ENCODE results near the gene FASTK. TPM values are rescaled to one million over a fixed set of nuclear protein-coding genes. Genes with fewer than 3 reads are reported as not detected.
A peak's percentile ranks its signal among the peaks of the same experiment; 100 is the strongest.

Gene FASTK
- polyA plus RNA-seq, 1 donor (not counting 4 experiments of a cell fraction or from before 2014, with no cell fraction given), result 27.2 TPM

GRCh38 chr7:151063212-151063561 is 17.4 kb downstream of the FASTK start:
- no peak overlapping the region for H3K9ac ChIP-seq (ENCODE audit: control insufficient read depth, extremely low read depth, insufficient read depth, low read length)
- H3K27me3 ChIP-seq (ENCODE audit: control insufficient read depth, extremely low read depth, insufficient read depth, low read length), result no peaks in the 10 kb centered on the region
- no peaks in the 10 kb centered on the region for H3K9me3 ChIP-seq (ENCODE audit: control insufficient read depth, low read depth, low read length)
- H3K4me1 ChIP-seq (ENCODE audit: control insufficient read depth, extremely low read depth, insufficient read depth, low read length), result peaks cover 32% of the 10 kb centered on the region
- peaks cover 22 to 23% of the 10 kb centered on the region in 2 experiments for H3K36me3 ChIP-seq (ENCODE audit: control insufficient read depth in 2 of 2, extremely low read depth in 1 of 2, insufficient read depth in 2 of 2, low read length in 2 of 2)
- peak overlapping the region; percentile 14 for H3K27ac ChIP-seq (ENCODE audit: control insufficient read depth, insufficient read depth, low read length)
- no peak overlapping the region for H3K4me2 ChIP-seq (ENCODE audit: control insufficient read depth, extremely low read depth, insufficient read depth, low read depth, low read length)
- H4K20me1 ChIP-seq (ENCODE audit: control insufficient read depth, extremely low read depth, insufficient read depth, low read length), result peaks cover under 1% of the 10 kb centered on the region
- no peak for FAIRE-seq
- peaks cover 4% of the 10 kb centered on the region for H3K9me1 ChIP-seq (ENCODE audit: control insufficient read depth, extremely low read depth, insufficient read depth, low read length)
- H3K4me3 ChIP-seq (ENCODE audit: control insufficient read depth in 2 of 3, extremely low read depth in 1 of 3, insufficient read depth in 2 of 3, low read depth in 1 of 3, low read length in 3 of 3), result no peak overlapping the region
- no peak overlapping the region for H2AFZ ChIP-seq (ENCODE audit: control insufficient read depth, low read length)
- TF ChIP-seq CTCF (optimal IDR thresholded peaks at IDR 0.05 in 1 of 3, IDR thresholded peaks at IDR 0.05 in 1 of 3, conservative IDR thresholded peaks at IDR 0.05 in 1 of 3; ENCODE audit: extremely low read depth in 1 of 3, insufficient read depth in 2 of 3, low read length in 3 of 3), result no peak
- TF ChIP-seq EZH2 (IDR thresholded peaks at IDR 0.05; ENCODE audit: low read length), result no peak
- H3K79me2 ChIP-seq (ENCODE audit: control insufficient read depth, insufficient read depth, low read length), result peaks cover 35% of the 10 kb centered on the region
- dilution Hi-C loops (cut with MboI; ENCODE audit: extremely low pct_ligation_motif_present, low sequenced_read_pairs), result no loop called here
- DNase-seq (ENCODE audit: low read depth, low spot score), result no peak

- Histone ChIP-seq H3K9ac (ENCODE audit: control insufficient read depth, extremely low read depth, insufficient read depth, low read length) (peak overlapping the region; percentile 28), H3K4me1 (ENCODE audit: control insufficient read depth, extremely low read depth, insufficient read depth, low read length) (peaks cover 32% of the 10 kb centered on the region)
- dilution Hi-C loops (cut with MboI; ENCODE audit: extremely low pct_ligation_motif_present, low sequenced_read_pairs), result no loop called here
Observed at GRCh38 chr7:151062399-151063211, 18.0 kb downstream of the FASTK start.

More at GRCh38 chr7:151062399-151063211, 18.0 kb downstream of the FASTK start:
- Histone ChIP-seq H3K4me2 (ENCODE audit: control insufficient read depth, extremely low read depth, insufficient read depth, low read depth, low read length) (peak overlapping the region; percentile 69), H3K9me1 (ENCODE audit: control insufficient read depth, extremely low read depth, insufficient read depth, low read length) (peaks cover 4% of the 10 kb centered on the region), H3K79me2 (ENCODE audit: control insufficient read depth, insufficient read depth, low read length) (peaks cover 35% of the 10 kb centered on the region), H3K4me3 (ENCODE audit: control insufficient read depth in 2 of 3, extremely low read depth in 1 of 3, insufficient read depth in 2 of 3, low read depth in 1 of 3, low read length in 3 of 3) (peak overlapping the region; percentile 27 to 48 (median 38)), H4K20me1 (ENCODE audit: control insufficient read depth, extremely low read depth, insufficient read depth, low read length) (no peaks in the 10 kb centered on the region), H3K27ac (ENCODE audit: control insufficient read depth, insufficient read depth, low read length) (no peak overlapping the region), H3K36me3 (ENCODE audit: control insufficient read depth in 2 of 2, extremely low read depth in 1 of 2, insufficient read depth in 2 of 2, low read length in 2 of 2) (peaks cover 17 to 22% of the 10 kb centered on the region in 2 experiments), H3K27me3 (ENCODE audit: control insufficient read depth, extremely low read depth, insufficient read depth, low read length) (no peaks in the 10 kb centered on the region), H3K9me3 (ENCODE audit: control insufficient read depth, low read depth, low read length) (no peaks in the 10 kb centered on the region), H2AFZ (ENCODE audit: control insufficient read depth, low read length) (no peak overlapping the region)
- FAIRE-seq (no peak), DNase-seq (ENCODE audit: low read depth, low spot score) (no peak)
- TF ChIP-seq CTCF (optimal IDR thresholded peaks at IDR 0.05 in 1 of 3, IDR thresholded peaks at IDR 0.05 in 1 of 3, conservative IDR thresholded peaks at IDR 0.05 in 1 of 3; ENCODE audit: extremely low read depth in 1 of 3, insufficient read depth in 2 of 3, low read length in 3 of 3), result no peak
- no peak for TF ChIP-seq EZH2 (IDR thresholded peaks at IDR 0.05; ENCODE audit: low read length)

Measured in keratinocyte (primary cell).